GM12878 (cell line): ENCODE measurements around the gene TARBP2. TPM values are rescaled to one million over a fixed set of nuclear protein-coding genes. Genes with fewer than 3 reads are reported as not detected.

Experiments
- CHD2 ChIP-seq: IDR thresholded peaks from 2 replicates; pipeline ENCODE4 v1.6.1; 2011; ENCODE audit warnings: low read depth, low read length, improper control_type of control experiment, borderline replicate concordance
- CREM ChIP-seq: IDR thresholded peaks from 2 replicates; pipeline ENCODE4 v1.6.1; 2014; ENCODE audit warnings: antibody characterized with exemption, low read depth
- EED ChIP-seq: sonication (generic); IDR thresholded peaks from 2 replicates; pipeline ENCODE4 v1.6.1; 2016; ENCODE audit warnings: antibody characterized with exemption, low read depth
- ESRRA ChIP-seq: IDR thresholded peaks from 2 replicates; pipeline ENCODE4 v1.6.1; 2012; ENCODE audit warnings: mild to moderate bottlenecking, low read length, improper control_type of control experiment
- ETV6 ChIP-seq, 2 experiments: fragments of 450-650 bp in 1 of 2; IDR thresholded peaks in 1 of 2; conservative IDR thresholded peaks in 1 of 2; 2 replicates each; pipeline ENCODE4 v1.6.1; 2014; ENCODE audit warnings: antibody characterized with exemption in 1 of 2, borderline replicate concordance in 1 of 2, low read depth in 1 of 2, mild to moderate bottlenecking in 1 of 2, moderate library complexity in 1 of 2
- EZH2 ChIP-seq: IDR thresholded peaks from 2 replicates; pipeline ENCODE4 v1.6.1; 2012; ENCODE audit warnings: low read depth, mild to moderate bottlenecking, control low read depth, inconsistent platforms, low read length, borderline replicate concordance; ENCODE audit not compliant: control insufficient read depth
- HDAC2 ChIP-seq: fragments of 200-600 bp; sonication (generic); IDR thresholded peaks from 2 replicates; pipeline ENCODE4 v1.6.1; 2017
- IRF4 ChIP-seq: IDR thresholded peaks from 2 replicates; pipeline ENCODE4 v1.6.1; 2011; ENCODE audit warnings: low read depth, low read length
- MAX ChIP-seq: IDR thresholded peaks from 2 replicates; pipeline ENCODE4 v1.6.1; 2012; ENCODE audit warnings: low read depth, low read length, improper control_type of control experiment
- NBN ChIP-seq: fragments of 450-650 bp; IDR thresholded peaks from 2 replicates; pipeline ENCODE4 v1.6.1; 2016
- NFYA ChIP-seq: IDR thresholded peaks from 2 replicates; pipeline ENCODE4 v1.6.1; 2011; ENCODE audit warnings: low read depth, mild to moderate bottlenecking, low read length, improper control_type of control experiment, borderline replicate concordance
- NR2C1 ChIP-seq: fragments of 450-650 bp; IDR thresholded peaks from 2 replicates; pipeline ENCODE4 v1.6.1; 2017; ENCODE audit warnings: antibody characterized with exemption, mild to moderate bottlenecking, moderate library complexity
- POU2F2 ChIP-seq: IDR thresholded peaks from 3 replicates; pipeline ENCODE4 v1.6.1; 2011; ENCODE audit warnings: low read depth, mild to moderate bottlenecking, low read length, borderline replicate concordance
- SIN3A ChIP-seq: IDR thresholded peaks from 2 replicates; pipeline ENCODE4 v1.6.1; 2012; ENCODE audit warnings: low read depth, low read length, improper control_type of control experiment
- SIX5 ChIP-seq: IDR thresholded peaks from 2 replicates; pipeline ENCODE4 v1.6.1; 2011; ENCODE audit warnings: mild to moderate bottlenecking, low read depth, low read length, moderate library complexity; ENCODE audit not compliant: severe bottlenecking
- SMAD5 ChIP-seq: IDR thresholded peaks from 2 replicates; pipeline ENCODE4 v1.6.1; 2016; ENCODE audit warnings: antibody characterized with exemption, low read depth
- SMARCA5 ChIP-seq: fragments of 450-650 bp; IDR thresholded peaks from 2 replicates; pipeline ENCODE4 v1.6.1; 2017; ENCODE audit warnings: mild to moderate bottlenecking
- SREBF1 ChIP-seq: IDR thresholded peaks from 2 replicates; pipeline ENCODE4 v1.6.1; 2012; ENCODE audit warnings: mild to moderate bottlenecking, low read length
- TCF12 ChIP-seq: IDR thresholded peaks from 2 replicates; pipeline ENCODE4 v1.6.1; 2011; ENCODE audit warnings: low read depth, mild to moderate bottlenecking, low read length
- YY1 ChIP-seq: IDR thresholded peaks from 2 replicates; pipeline ENCODE4 v1.6.1; 2011; ENCODE audit warnings: low read depth, mild to moderate bottlenecking, low read length
- ZBTB40 ChIP-seq: fragments of 450-650 bp; IDR thresholded peaks from 2 replicates; pipeline ENCODE4 v1.6.1; 2016; ENCODE audit warnings: mild to moderate bottlenecking, moderate library complexity, borderline replicate concordance
- ZNF687 ChIP-seq: fragments of 450-650 bp; IDR thresholded peaks from 2 replicates; pipeline ENCODE4 v1.6.1; 2017; ENCODE audit warnings: mild to moderate bottlenecking, moderate library complexity
- ZZZ3 ChIP-seq: IDR thresholded peaks from 2 replicates; pipeline ENCODE4 v1.6.1; 2011; ENCODE audit warnings: low read depth; ENCODE audit not compliant: control insufficient read depth, insufficient read length
- polyA plus RNA-seq, 11 experiments: library from polyadenylated mRNA; depleted of rRNA in 4 of 11; unstranded in 6 of 11; stranded (reverse) in 5 of 11; fragments of >200 nt; fragmentation: Nextera tagmentation in 4 of 11; fragmentation: Illumina TruSeq in 1 of 11; extraction: Ambion mirVana in 4 of 11; extraction: Trizol in 1 of 11; gene quantifications; 1 replicate in 1 of 11; 2 replicates in 10 of 11; pipeline versions ENCODE4 v1.2.1 to v1.2.3, GENCODE V29; 2011 to 2016; ENCODE audit warnings: inconsistent platforms in 2 of 11, missing spikeins in 2 of 11, low read depth in 1 of 11
- total RNA-seq, 4 experiments: library from RNA; depleted of rRNA in 3 of 4; stranded (reverse); fragments of >200 nt in 3 of 4; fragmentation: Illumina TruSeq in 1 of 4; extraction: Trizol in 1 of 4; gene quantifications; 2 replicates each; pipeline versions ENCODE4 v1.2.1 to v1.2.3, GENCODE V29; 2013 to 2021

Gene TARBP2
- total and polyA plus RNA-seq, 10 of the 15 experiments (the other 5 are each of a cell fraction or from before 2014, with no cell fraction given): 5.5 to 60.1 (median 36.8) TPM

GRCh38 chr12:53500776-53501614 is at the start of gene TARBP2 (continued):
- TF ChIP-seq NFYA (no peak), HDAC2 (peak; percentile 76; the same call in 1 of the 2 replicates), YY1 (peak; percentile 51), IRF4 (no peak), SREBF1 (peak; percentile 42; the same call in 1 of the 2 replicates), ESRRA (no peak), CHD2 (peak; percentile 87; the same call in 1 of the 2 replicates), MAX (peak; percentile 25; the same call in 1 of the 2 replicates), ZZZ3 (no peak), CREM (peak; percentile 93), ETV6 (conservative IDR thresholded peaks at IDR 0.05 in 1 of 2, IDR thresholded peaks at IDR 0.05 in 1 of 2; ENCODE audit: borderline replicate concordance in 1 of 2, low read depth in 1 of 2) (no peak), SIN3A (peak; percentile 90; the same call in 1 of the 2 replicates), EED (no peak), TCF12 (peak; percentile 46), EZH2 (no peak), SMARCA5 (0 out of 2 replicates have a peak, but pooled peaks have one; percentile 59), NR2C1 (peak; percentile 75), NBN (peak; percentile 88; the same call in 1 of the 2 replicates), ZBTB40 (peak; percentile 45; the same call in 1 of the 2 replicates), SIX5 (peak; percentile 85), POU2F2 (peak; percentile 4; the same call in 2 of the 3 replicates), ZNF687 (peak; percentile 100), SMAD5 (peak; percentile 74)
